ENCODE results near the gene OPN4. TPM values are rescaled to one million over a fixed set of nuclear protein-coding genes. Genes with fewer than 3 reads are reported as not detected.

The OPN4 gene
- total RNA-seq, 1 donor from 2014 or later: not detected

DNA sequence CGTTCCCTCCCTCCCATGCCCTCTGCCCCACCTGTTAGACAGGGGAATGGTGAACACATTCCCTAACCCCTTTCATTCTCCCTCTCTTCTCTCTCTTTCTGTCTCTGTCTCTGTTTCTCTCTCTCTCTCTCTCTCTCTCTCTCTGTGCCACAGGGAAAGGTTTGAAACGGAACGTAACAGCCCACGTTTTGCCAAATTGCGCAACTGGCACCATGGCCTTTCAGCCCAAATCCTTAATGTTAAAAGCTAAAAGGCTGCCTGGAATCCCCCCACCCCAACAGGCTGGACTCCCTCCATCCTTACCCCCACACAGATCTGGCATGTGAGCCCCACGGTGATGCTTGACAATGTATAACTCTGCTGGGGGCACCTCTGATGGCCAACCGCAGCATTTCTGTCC, 44.8 kb downstream of the OPN4 start:
- H3K4me2 ChIP-seq: no peak overlapping the region
- no peak overlapping the region for H3K4me3 ChIP-seq
- DNase-seq (ENCODE audit: low spot score): no peak
- H3F3A ChIP-seq (ENCODE audit: low read depth): no peaks in the 10 kb centered on the region
- Mint-ChIP-seq H3K27ac (no peak overlapping the region), H3K4me1 (peaks cover 12% of the 10 kb centered on the region), H3K36me3 (no peaks in the 10 kb centered on the region), H3K9me3 (no peaks in the 10 kb centered on the region), H3K4me3 (no peak overlapping the region), H3K27me3 (ENCODE audit: insufficient read depth, low read depth) (peaks cover 4% of the 10 kb centered on the region)
- no peak overlapping the region for H3K27ac ChIP-seq
- no peak overlapping the region for H3K9ac ChIP-seq
- no peaks in the 10 kb centered on the region for H3K4me1 ChIP-seq
- H3K36me3 ChIP-seq: no peaks in the 10 kb centered on the region
- no peaks in the 10 kb centered on the region for H3K27me3 ChIP-seq
- H4K20me1 ChIP-seq (ENCODE audit: low read depth): no peaks in the 10 kb centered on the region
- H3K9me3 ChIP-seq (ENCODE audit: low read depth): no peaks in the 10 kb centered on the region
- H2AFZ ChIP-seq (replicated peaks): no peak overlapping the region
- no peak for TF ChIP-seq EZH2phosphoT487 (IDR thresholded peaks at IDR 0.05)
- TF ChIP-seq, protein P1, sequence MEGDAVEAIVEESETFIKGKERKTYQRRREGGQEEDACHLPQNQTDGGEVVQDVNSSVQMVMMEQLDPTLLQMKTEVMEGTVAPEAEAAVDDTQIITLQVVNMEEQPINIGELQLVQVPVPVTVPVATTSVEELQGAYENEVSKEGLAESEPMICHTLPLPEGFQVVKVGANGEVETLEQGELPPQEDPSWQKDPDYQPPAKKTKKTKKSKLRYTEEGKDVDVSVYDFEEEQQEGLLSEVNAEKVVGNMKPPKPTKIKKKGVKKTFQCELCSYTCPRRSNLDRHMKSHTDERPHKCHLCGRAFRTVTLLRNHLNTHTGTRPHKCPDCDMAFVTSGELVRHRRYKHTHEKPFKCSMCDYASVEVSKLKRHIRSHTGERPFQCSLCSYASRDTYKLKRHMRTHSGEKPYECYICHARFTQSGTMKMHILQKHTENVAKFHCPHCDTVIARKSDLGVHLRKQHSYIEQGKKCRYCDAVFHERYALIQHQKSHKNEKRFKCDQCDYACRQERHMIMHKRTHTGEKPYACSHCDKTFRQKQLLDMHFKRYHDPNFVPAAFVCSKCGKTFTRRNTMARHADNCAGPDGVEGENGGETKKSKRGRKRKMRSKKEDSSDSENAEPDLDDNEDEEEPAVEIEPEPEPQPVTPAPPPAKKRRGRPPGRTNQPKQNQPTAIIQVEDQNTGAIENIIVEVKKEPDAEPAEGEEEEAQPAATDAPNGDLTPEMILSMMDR (IDR thresholded peaks at IDR 0.05): no peak
- no peak for TF ChIP-seq EZH2 (IDR thresholded peaks at IDR 0.05)
- no peaks in the 10 kb centered on the region for H3K79me2 ChIP-seq (ENCODE audit: low read depth)

DNA sequence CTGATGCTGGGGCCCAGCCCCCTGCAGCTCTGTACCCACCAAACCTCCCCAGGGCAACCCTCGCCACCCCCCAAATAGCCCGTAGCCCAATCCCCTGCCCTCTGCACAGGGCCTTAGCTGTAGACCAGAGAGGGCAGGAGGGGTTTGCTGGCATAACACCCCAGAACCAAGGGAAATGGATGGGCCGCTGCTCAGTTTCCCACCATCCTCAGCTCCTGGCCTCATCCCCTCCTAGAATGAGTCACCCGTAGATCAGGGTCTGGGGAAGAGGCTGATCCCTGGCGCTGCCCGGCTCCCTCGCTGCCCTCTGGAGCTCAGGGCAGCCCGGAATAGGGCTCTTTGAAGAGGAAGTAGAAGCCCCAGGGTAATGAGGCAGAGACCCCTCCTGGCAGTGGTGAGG, 45.2 kb downstream of the OPN4 start:
- Histone ChIP-seq H3F3A (ENCODE audit: low read depth) (no peaks in the 10 kb centered on the region), H2AFZ (replicated peaks) (no peak overlapping the region), H3K9me3 (ENCODE audit: low read depth) (no peaks in the 10 kb centered on the region), H3K36me3 (no peaks in the 10 kb centered on the region), H3K4me1 (no peaks in the 10 kb centered on the region), H3K79me2 (ENCODE audit: low read depth) (no peaks in the 10 kb centered on the region), H4K20me1 (ENCODE audit: low read depth) (no peaks in the 10 kb centered on the region), H3K9ac (no peak overlapping the region), H3K27ac (no peak overlapping the region), H3K4me3 (no peak overlapping the region), H3K27me3 (no peaks in the 10 kb centered on the region), H3K4me2 (no peak overlapping the region)
- H3K27ac Mint-ChIP-seq: no peak overlapping the region
- TF ChIP-seq, protein P1 (IDR thresholded peaks at IDR 0.05): no peak
- TF ChIP-seq EZH2 (IDR thresholded peaks at IDR 0.05) (no peak), EZH2phosphoT487 (IDR thresholded peaks at IDR 0.05) (no peak)
- H3K4me3 Mint-ChIP-seq: no peak overlapping the region
- no peaks in the 10 kb centered on the region for H3K9me3 Mint-ChIP-seq
- no peak for DNase-seq (ENCODE audit: low spot score)
- H3K36me3 Mint-ChIP-seq: no peaks in the 10 kb centered on the region
- H3K4me1 Mint-ChIP-seq: peaks cover 10% of the 10 kb centered on the region
- H3K27me3 Mint-ChIP-seq (ENCODE audit: insufficient read depth, low read depth): peaks cover 4% of the 10 kb centered on the region

DNA sequence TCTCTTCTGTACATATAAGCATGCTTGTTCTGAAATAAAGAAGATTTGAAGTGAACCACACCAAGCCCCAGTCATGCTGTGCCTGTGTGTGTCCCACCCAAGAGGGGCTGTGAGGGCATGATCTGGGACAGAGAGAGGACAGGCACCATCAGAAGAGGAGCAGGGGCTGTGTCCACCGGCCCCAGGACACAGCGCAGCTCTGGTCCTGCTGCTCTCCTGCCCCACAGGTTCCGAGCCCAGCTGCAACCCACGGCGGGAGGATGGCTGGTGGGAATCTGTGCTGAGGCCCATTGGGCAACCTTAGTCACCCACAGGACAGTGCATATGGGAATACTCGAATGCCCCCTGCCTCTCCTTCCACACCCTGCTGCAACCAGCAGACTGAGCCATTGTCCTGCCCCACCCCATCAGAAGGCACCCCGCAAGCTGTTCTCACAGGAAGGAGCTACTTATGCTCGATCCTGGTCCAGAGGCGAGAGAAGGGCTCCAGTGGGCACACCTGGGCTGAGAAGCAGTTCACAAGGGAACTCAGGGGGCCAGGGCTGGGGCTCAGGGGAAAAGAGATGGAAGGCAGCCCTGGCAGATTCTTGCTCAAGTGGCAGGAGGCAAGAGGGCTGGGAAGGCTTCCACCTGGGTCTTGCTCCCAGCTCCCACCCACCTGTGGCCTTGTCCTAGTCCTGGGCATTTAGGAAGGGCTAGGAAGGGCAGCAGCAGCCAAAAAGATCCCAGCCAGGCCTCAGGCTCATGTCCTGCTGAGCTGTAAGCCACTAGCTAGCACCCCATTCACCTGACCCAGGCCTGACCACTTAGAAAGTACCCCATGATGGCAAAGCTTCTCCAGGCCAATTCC, 45.9 kb downstream of the OPN4 start:
- H3K9ac ChIP-seq: no peak overlapping the region
- no peak for DNase-seq (ENCODE audit: low spot score)
- H3K9me3 ChIP-seq (ENCODE audit: low read depth): no peaks in the 10 kb centered on the region
- no peaks in the 10 kb centered on the region for H4K20me1 ChIP-seq (ENCODE audit: low read depth)
- H3K4me1 ChIP-seq: no peaks in the 10 kb centered on the region
- no peak overlapping the region for H3K27ac Mint-ChIP-seq
- no peak overlapping the region for H3K4me2 ChIP-seq
- no peak overlapping the region for H3K27ac ChIP-seq
- TF ChIP-seq EZH2 (IDR thresholded peaks at IDR 0.05): no peak
- TF ChIP-seq, protein P1 (IDR thresholded peaks at IDR 0.05): no peak
- no peak for TF ChIP-seq EZH2phosphoT487 (IDR thresholded peaks at IDR 0.05)
- H3K36me3 ChIP-seq: no peaks in the 10 kb centered on the region
- H3K27me3 Mint-ChIP-seq (ENCODE audit: insufficient read depth, low read depth): peaks cover 4% of the 10 kb centered on the region
- H3K27me3 ChIP-seq: no peaks in the 10 kb centered on the region
- no peak overlapping the region for H2AFZ ChIP-seq (replicated peaks)
- H3K4me1 Mint-ChIP-seq: peaks cover 6% of the 10 kb centered on the region
- no peaks in the 10 kb centered on the region for H3K9me3 Mint-ChIP-seq
- no peaks in the 10 kb centered on the region for H3K79me2 ChIP-seq (ENCODE audit: low read depth)
- H3K36me3 Mint-ChIP-seq: no peaks in the 10 kb centered on the region
- no peak overlapping the region for H3K4me3 ChIP-seq
- H3K4me3 Mint-ChIP-seq: no peak overlapping the region
- H3F3A ChIP-seq (ENCODE audit: low read depth): no peaks in the 10 kb centered on the region
